ENCODE data around the gene CANX. TPM values are rescaled to one million over a fixed set of nuclear protein-coding genes. Genes with fewer than 3 reads are reported as not detected.

The CANX gene
- total RNA-seq, 1 experiment from 2014 or later: 538 TPM

- no peak for DNase-seq
- no peak overlapping the region for H3K9ac ChIP-seq (ENCODE audit: extremely low read depth, insufficient read length, low read length)
- H2BK120ac ChIP-seq (ENCODE audit: low read depth, low read length, poor library complexity, severe bottlenecking): no peak overlapping the region
- H3K79me1 ChIP-seq (ENCODE audit: insufficient read depth, low read depth, low read length, poor library complexity, severe bottlenecking): no peaks in the 10 kb centered on the region
- Mint-ChIP-seq H3K36me3 (ENCODE audit: insufficient read depth in 1 of 3, low read depth in 3 of 3) (peaks cover 50 to 86% (median 80%) of the 10 kb centered on the region in 3 experiments; a peak in 6 of 7 replicates), H3K27me3 (ENCODE audit: low read depth) (no peaks in the 10 kb centered on the region), H3K27ac (no peak overlapping the region), H3K4me1 (no peaks in the 10 kb centered on the region), H3K9me3 (no peaks in the 10 kb centered on the region), H3K4me3 (no peak overlapping the region)
- H2BK5ac ChIP-seq (ENCODE audit: insufficient read length, low read length): no peak overlapping the region
- no peak overlapping the region for H4K8ac ChIP-seq (replicated peaks; ENCODE audit: insufficient read length, low read depth, low read length)
- no peak overlapping the region for H4K5ac ChIP-seq (ENCODE audit: insufficient read length, low read depth, low read length)
- no peak overlapping the region for H2BK12ac ChIP-seq (ENCODE audit: insufficient read length, low read depth, low read length)
- no peak overlapping the region for H3K56ac ChIP-seq (ENCODE audit: insufficient read length, low read depth, low read length)
- no peak overlapping the region for H4K91ac ChIP-seq (ENCODE audit: insufficient read length, low read depth, low read length)
- no peak overlapping the region for H2BK15ac ChIP-seq (ENCODE audit: low read depth, low read length)
- H3K4me2 ChIP-seq (ENCODE audit: insufficient read depth, insufficient read length, low read length): no peak overlapping the region
- no peaks in the 10 kb centered on the region for H3K9me3 ChIP-seq (ENCODE audit: control insufficient read depth, low read depth, low read length)
- peaks cover 2% of the 10 kb centered on the region; the same call in 1 of the 2 replicates for H3K79me2 ChIP-seq (ENCODE audit: insufficient read depth, low read length)
- no peak overlapping the region for H2AFZ ChIP-seq (ENCODE audit: low read length)
- H3T11ph ChIP-seq (ENCODE audit: low read length): no peak overlapping the region
- no peak overlapping the region for H3K27ac ChIP-seq (ENCODE audit: insufficient read length, low read depth, low read length)
- H2AK5ac ChIP-seq (ENCODE audit: insufficient read length, low read length): no peak overlapping the region
- no peaks in the 10 kb centered on the region for H3K27me3 ChIP-seq (ENCODE audit: insufficient read depth, low read length)
- H3K14ac ChIP-seq (ENCODE audit: insufficient read depth, low read length): no peak overlapping the region
- H3K23ac ChIP-seq (ENCODE audit: insufficient read length, low read depth, low read length): no peak overlapping the region
- H3K23me2 ChIP-seq (ENCODE audit: insufficient read length, low read depth, low read length, poor library complexity, severe bottlenecking): no peaks in the 10 kb centered on the region
- H2BK20ac ChIP-seq (ENCODE audit: low read depth, low read length, poor library complexity, severe bottlenecking): no peak overlapping the region
- no peak for TF ChIP-seq CTCF (conservative IDR thresholded peaks at IDR 0.05)
- H4K20me1 ChIP-seq (ENCODE audit: control insufficient read depth, insufficient read depth, insufficient read length): peaks cover 2% of the 10 kb centered on the region
- no peaks in the 10 kb centered on the region for H3K4me1 ChIP-seq (ENCODE audit: insufficient read depth, low read length)
- whole genome bisulfite sequencing (ENCODE audit: extremely low coverage, insufficient read length, low lambda C conversion rate): no CpG with 5 or more reads among the region's 4 CpGs
- no peak overlapping the region for H3K18ac ChIP-seq (ENCODE audit: insufficient read length, low read depth, low read length)
- no peak overlapping the region for H3K4ac ChIP-seq (ENCODE audit: low read depth, low read length)
Observed at GRCh38 chr5:179771311-179771895, 72.6 kb downstream of the CANX start.
